Cardiac muscle cell (in vitro differentiated cells and primary cell): ENCODE results near the gene ROR2. TPM values are rescaled to one million over a fixed set of nuclear protein-coding genes. Genes with fewer than 3 reads are reported as not detected.

Experiments
- DNase-seq, 2 donors: peaks; one replicate each; pipeline versions ENCODE4 v3.0.0 to v3.0.0-alpha.2; 2010 to 2017; ENCODE audit warnings: low read depth in 1 of 2, low spot score in 1 of 2
- H3K27ac ChIP-seq: fragments of 200-600 bp; sonication (generic); 2 replicates; pipeline ENCODE4 v1.5.1; 2016
- H3K27me3 ChIP-seq: fragments of 200-600 bp; sonication (generic); 2 replicates; pipeline ENCODE4 v1.6.0; 2016; ENCODE audit warnings: control low read depth
- H3K36me3 ChIP-seq: fragments of 200-600 bp; sonication (generic); 2 replicates; pipeline ENCODE4 v1.5.1; 2016; ENCODE audit warnings: control low read depth
- H3K4me1 ChIP-seq: fragments of 200-600 bp; sonication (generic); 2 replicates; pipeline ENCODE4 v1.8.1; 2017; ENCODE audit warnings: low read depth, mild to moderate bottlenecking, mixed run types
- H3K4me3 ChIP-seq: fragments of 200-600 bp; sonication (generic); 2 replicates; pipeline ENCODE4 v1.5.1; 2016; ENCODE audit warnings: mild to moderate bottlenecking
- H3K9me3 ChIP-seq: fragments of 200-600 bp; sonication (generic); 2 replicates; pipeline ENCODE4 v1.5.1; 2017; ENCODE audit warnings: low read depth, mild to moderate bottlenecking, control low read depth
- polyA plus RNA-seq: library from polyadenylated mRNA; unstranded; fragments of >200 nt; fragmentation: Nextera tagmentation; extraction: Ambion mirVana; gene quantifications from 2 replicates; pipeline ENCODE4 v1.2.1, GENCODE V29; 2016
- total RNA-seq: library from RNA; depleted of rRNA; stranded (reverse); fragments of >200 nt; gene quantifications from 2 replicates; pipeline ENCODE4 v1.2.3, GENCODE V29; 2016
- TF ChIP-seq, protein P1 (sequence below): IDR thresholded peaks from 2 replicates; pipeline ENCODE4 v1.5.1; 2012; ENCODE audit warnings: low read depth, mild to moderate bottlenecking, low read length

Gene ROR2
- total and polyA plus RNA-seq, 2 experiments from 2014 or later, result 21.5 to 38.6 TPM

DNA sequence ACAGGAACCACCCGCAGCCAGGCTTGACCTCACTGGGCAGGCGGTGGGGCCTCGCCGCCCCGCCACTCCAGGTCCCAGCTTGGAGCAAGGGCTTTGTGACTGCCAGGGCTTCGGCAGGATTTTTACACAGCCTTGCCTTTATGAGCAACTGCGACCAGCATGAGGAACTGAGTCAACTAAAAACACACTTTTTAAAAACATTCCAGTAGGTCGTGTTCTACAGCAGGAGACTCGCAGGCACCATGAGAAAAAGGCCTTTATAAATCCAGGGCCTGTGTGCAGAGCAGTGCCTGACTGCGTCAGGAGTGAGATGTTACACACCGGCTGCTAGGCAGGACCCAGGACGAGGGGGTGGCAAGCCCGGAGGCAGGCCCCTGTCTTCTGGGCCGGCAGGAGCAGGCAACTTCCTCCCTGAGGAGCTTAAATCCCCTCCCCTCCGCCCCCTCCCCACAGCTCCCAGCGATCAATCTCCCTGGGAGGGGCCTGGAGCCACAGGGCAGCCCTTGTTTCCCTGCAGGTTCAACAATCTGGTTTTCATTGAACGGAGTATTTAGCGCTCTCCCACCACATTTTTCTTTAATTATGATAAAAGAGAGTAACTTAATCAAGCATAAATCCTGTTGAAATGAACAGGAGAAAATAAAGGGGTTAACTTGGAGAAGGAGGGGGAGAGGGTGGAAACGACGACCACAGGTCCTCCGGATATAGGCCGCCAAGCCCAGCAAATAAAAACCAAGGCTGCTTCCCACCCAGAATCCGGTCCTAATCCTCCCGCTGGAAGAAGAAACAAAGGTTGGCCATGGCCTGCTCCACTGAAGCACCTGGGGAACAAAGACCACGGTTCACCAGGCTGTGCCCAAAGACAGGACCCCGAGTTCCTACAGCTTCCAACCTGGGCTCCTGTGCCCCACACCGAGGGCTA is 92.5 kb downstream of the ROR2 start:
- Histone ChIP-seq H3K36me3 (no peaks in the 10 kb centered on the region), H3K27me3 (no peaks in the 10 kb centered on the region), H3K4me1 (peaks cover 46% of the 10 kb centered on the region), H3K9me3 (no peaks in the 10 kb centered on the region), H3K4me3 (no peak overlapping the region), H3K27ac (peak overlapping the region; percentile 20)
- TF ChIP-seq, protein P1, sequence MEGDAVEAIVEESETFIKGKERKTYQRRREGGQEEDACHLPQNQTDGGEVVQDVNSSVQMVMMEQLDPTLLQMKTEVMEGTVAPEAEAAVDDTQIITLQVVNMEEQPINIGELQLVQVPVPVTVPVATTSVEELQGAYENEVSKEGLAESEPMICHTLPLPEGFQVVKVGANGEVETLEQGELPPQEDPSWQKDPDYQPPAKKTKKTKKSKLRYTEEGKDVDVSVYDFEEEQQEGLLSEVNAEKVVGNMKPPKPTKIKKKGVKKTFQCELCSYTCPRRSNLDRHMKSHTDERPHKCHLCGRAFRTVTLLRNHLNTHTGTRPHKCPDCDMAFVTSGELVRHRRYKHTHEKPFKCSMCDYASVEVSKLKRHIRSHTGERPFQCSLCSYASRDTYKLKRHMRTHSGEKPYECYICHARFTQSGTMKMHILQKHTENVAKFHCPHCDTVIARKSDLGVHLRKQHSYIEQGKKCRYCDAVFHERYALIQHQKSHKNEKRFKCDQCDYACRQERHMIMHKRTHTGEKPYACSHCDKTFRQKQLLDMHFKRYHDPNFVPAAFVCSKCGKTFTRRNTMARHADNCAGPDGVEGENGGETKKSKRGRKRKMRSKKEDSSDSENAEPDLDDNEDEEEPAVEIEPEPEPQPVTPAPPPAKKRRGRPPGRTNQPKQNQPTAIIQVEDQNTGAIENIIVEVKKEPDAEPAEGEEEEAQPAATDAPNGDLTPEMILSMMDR, result no peak
- peak in 1 of 2 donors; percentile 46 for DNase-seq

DNA sequence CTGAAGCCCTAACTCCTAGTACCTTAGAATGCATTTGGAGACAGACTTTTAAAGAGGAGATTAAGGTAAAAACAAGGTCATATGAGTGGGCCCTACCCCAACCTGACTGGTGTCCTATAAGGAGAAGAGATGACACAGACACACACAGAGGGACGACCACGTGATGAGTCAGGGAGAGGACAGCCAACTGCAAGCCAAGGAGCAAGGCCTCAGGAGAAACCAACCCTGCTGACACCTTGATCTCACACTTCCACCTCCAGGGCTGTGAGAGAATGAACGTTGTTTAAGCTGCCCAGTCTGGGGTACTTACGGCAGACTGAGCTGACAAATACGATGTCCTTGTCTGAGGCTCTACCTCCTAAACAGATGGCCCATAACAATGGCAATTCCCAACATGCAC is 93.6 kb downstream of the ROR2 start:
- no peaks in the 10 kb centered on the region for H3K9me3 ChIP-seq
- peak overlapping the region; percentile 20 for H3K27ac ChIP-seq
- no peaks in the 10 kb centered on the region for H3K36me3 ChIP-seq
- peaks cover 48% of the 10 kb centered on the region for H3K4me1 ChIP-seq
- no peak overlapping the region for H3K4me3 ChIP-seq
- TF ChIP-seq, protein P1, result no peak
- no peaks in the 10 kb centered on the region for H3K27me3 ChIP-seq
- no peak for DNase-seq

DNA sequence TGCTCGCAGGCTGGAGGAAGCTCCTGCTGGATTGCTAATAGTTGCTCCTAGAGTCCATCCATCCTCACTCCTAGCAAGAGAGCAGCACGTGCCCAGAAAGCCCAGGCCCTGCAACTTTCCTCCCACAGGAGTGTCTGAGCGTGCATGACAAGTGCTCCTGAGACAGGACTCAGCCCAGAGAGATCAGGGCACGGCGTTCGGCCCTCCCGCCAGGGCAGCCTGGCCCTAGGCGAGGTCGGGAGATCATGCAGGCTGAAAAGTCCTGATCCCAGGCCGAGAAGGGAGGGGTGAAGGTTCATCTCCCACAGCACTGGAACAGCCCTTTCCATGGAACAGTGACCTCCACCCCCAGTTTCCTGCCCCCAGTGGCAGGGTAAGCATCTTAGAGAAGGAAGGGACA is 94.8 kb downstream of the ROR2 start:
- Histone ChIP-seq H3K36me3 (no peaks in the 10 kb centered on the region), H3K4me1 (peaks cover 48% of the 10 kb centered on the region), H3K9me3 (no peaks in the 10 kb centered on the region), H3K27me3 (no peaks in the 10 kb centered on the region), H3K4me3 (no peak overlapping the region), H3K27ac (no peak overlapping the region)
- TF ChIP-seq, protein P1, result no peak
- DNase-seq, result no peak

DNA sequence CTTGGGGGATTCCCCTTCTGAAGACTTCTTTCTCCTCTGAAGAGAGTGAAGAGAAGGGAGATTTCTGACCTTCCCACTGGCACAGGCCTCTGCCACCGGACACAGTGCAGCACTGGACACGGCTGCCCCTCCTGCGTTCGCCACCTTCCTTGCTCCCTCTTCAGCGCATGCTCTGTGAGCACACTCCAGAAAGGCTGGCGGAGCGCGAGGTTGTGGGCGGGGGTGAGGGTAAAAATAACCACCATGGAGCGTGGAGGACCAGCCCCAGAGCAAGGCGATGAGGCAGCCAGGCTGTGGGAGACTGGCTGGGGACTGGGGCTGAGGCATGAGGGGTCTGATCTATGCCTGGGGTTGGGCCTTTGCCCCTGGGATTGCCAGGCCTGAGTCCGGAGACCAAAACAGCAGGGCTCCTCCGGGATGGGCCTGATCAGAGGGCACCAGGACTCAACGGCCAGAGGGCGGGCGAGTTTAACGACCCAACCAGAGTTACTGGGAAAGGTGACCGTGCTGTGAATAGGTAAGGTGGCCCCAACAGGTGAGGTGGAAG is 97.2 kb downstream of the ROR2 start:
- Histone ChIP-seq H3K4me3 (no peak overlapping the region), H3K9me3 (no peaks in the 10 kb centered on the region), H3K4me1 (peaks cover 41% of the 10 kb centered on the region), H3K36me3 (no peaks in the 10 kb centered on the region), H3K27me3 (no peaks in the 10 kb centered on the region), H3K27ac (peak overlapping the region; percentile 29)
- TF ChIP-seq, protein P1, result no peak
- DNase-seq, result no peak

DNA sequence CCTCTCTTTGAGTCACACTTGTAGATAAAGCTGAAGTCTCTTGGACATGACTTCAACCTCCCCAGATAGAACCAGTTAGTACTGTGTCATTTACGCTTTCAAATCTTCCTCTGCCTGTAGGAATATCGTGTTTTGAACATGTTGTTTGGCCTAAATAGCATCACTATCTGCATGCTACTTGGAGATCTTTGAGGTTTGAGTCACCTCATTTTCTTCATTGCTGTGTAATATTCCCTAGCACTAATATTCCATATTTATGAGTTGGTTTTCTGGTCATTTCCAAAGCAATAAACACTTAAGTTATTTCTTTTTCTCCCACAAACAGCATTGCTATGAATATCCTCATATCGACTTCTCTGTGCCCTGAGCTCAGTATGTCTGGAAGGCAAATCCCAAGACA is 100.3 kb downstream of the ROR2 start:
- H3K36me3 ChIP-seq, result no peaks in the 10 kb centered on the region
- H3K27ac ChIP-seq, result no peak overlapping the region
- TF ChIP-seq, protein P1, result no peak
- no peaks in the 10 kb centered on the region for H3K9me3 ChIP-seq
- H3K4me3 ChIP-seq, result no peak overlapping the region
- DNase-seq, result no peak
- H3K27me3 ChIP-seq, result no peaks in the 10 kb centered on the region
- peaks cover 37% of the 10 kb centered on the region for H3K4me1 ChIP-seq
